ENCODE measurements around the gene RPUSD3.

GRCh38 chr3:9889405-9889804, 45.6 kb upstream of the RPUSD3 start:
- TF ChIP-seq POLR2A (conservative IDR thresholded peaks at IDR 0.05): no peak
- TF ChIP-seq ZSCAN29 (IDR thresholded peaks at IDR 0.05): no peak
- no peak for TF ChIP-seq BCL6 (CRISPR knock-in tag; IDR thresholded peaks at IDR 0.05)
- TF ChIP-seq SP1 (CRISPR knock-in tag; IDR thresholded peaks at IDR 0.05): no peak
- no peak for TF ChIP-seq TBL1XR1 (IDR thresholded peaks at IDR 0.05; ENCODE audit: low read length in 2 of 2)
- TF ChIP-seq SRSF1 (IDR thresholded peaks at IDR 0.05; ENCODE audit: low read depth, low read length): no peak
- TF ChIP-seq POLR2AphosphoS5 (IDR thresholded peaks at IDR 0.05; ENCODE audit: control insufficient read depth, insufficient read depth, low read depth, low read length): no peak
- TF ChIP-seq SIN3A (IDR thresholded peaks at IDR 0.05; ENCODE audit: borderline replicate concordance in 2 of 2, control insufficient read depth in 1 of 2, low read depth in 2 of 2, low read length in 2 of 2): no peak
- no peak for TF ChIP-seq EZH2 (IDR thresholded peaks at IDR 0.05; ENCODE audit: borderline replicate concordance, low read depth, low read length)
- TF ChIP-seq TGIF2 (CRISPR knock-in tag; IDR thresholded peaks at IDR 0.05): no peak

Data from K562 (cell line).